ENCODE measurements around the gene MYH11. TPM values are rescaled to one million over a fixed set of nuclear protein-coding genes. Genes with fewer than 3 reads are reported as not detected.

The MYH11 gene
- polyA plus RNA-seq, 1 donor (not counting 4 experiments of a cell fraction or from before 2014, with no cell fraction given) = not detected

GRCh38 chr16:15777533-15778203, 79.2 kb downstream of the MYH11 start:
- Histone ChIP-seq H3K79me2 (ENCODE audit: control insufficient read depth, insufficient read depth, low read length) (no peaks in the 10 kb centered on the region), H3K27me3 (ENCODE audit: control insufficient read depth, extremely low read depth, insufficient read depth, low read length) (peaks cover 5% of the 10 kb centered on the region), H3K4me2 (ENCODE audit: control insufficient read depth, extremely low read depth, insufficient read depth, low read depth, low read length) (no peak overlapping the region), H3K36me3 (ENCODE audit: control insufficient read depth in 2 of 2, extremely low read depth in 1 of 2, insufficient read depth in 2 of 2, low read length in 2 of 2) (no peaks in the 10 kb centered on the region), H3K9me3 (ENCODE audit: control insufficient read depth, low read depth, low read length) (no peaks in the 10 kb centered on the region), H4K20me1 (ENCODE audit: control insufficient read depth, extremely low read depth, insufficient read depth, low read length) (no peaks in the 10 kb centered on the region), H3K4me3 (ENCODE audit: control insufficient read depth in 2 of 3, extremely low read depth in 1 of 3, insufficient read depth in 2 of 3, low read depth in 1 of 3, low read length in 3 of 3) (no peak overlapping the region), H3K9me1 (ENCODE audit: control insufficient read depth, extremely low read depth, insufficient read depth, low read length) (no peaks in the 10 kb centered on the region), H3K4me1 (ENCODE audit: control insufficient read depth, extremely low read depth, insufficient read depth, low read length) (no peaks in the 10 kb centered on the region), H3K27ac (ENCODE audit: control insufficient read depth, insufficient read depth, low read length) (no peak overlapping the region), H3K9ac (ENCODE audit: control insufficient read depth, extremely low read depth, insufficient read depth, low read length) (no peak overlapping the region), H2AFZ (ENCODE audit: control insufficient read depth, low read length) (no peak overlapping the region)
- FAIRE-seq (no peak), DNase-seq (ENCODE audit: low read depth, low spot score) (no peak)
- dilution Hi-C loops (cut with MboI; ENCODE audit: extremely low pct_ligation_motif_present, low sequenced_read_pairs) = no loop called here
- no peak for TF ChIP-seq EZH2 (IDR thresholded peaks at IDR 0.05; ENCODE audit: low read length)
- TF ChIP-seq, protein P1, sequence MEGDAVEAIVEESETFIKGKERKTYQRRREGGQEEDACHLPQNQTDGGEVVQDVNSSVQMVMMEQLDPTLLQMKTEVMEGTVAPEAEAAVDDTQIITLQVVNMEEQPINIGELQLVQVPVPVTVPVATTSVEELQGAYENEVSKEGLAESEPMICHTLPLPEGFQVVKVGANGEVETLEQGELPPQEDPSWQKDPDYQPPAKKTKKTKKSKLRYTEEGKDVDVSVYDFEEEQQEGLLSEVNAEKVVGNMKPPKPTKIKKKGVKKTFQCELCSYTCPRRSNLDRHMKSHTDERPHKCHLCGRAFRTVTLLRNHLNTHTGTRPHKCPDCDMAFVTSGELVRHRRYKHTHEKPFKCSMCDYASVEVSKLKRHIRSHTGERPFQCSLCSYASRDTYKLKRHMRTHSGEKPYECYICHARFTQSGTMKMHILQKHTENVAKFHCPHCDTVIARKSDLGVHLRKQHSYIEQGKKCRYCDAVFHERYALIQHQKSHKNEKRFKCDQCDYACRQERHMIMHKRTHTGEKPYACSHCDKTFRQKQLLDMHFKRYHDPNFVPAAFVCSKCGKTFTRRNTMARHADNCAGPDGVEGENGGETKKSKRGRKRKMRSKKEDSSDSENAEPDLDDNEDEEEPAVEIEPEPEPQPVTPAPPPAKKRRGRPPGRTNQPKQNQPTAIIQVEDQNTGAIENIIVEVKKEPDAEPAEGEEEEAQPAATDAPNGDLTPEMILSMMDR (optimal IDR thresholded peaks at IDR 0.05 in 1 of 3, IDR thresholded peaks at IDR 0.05 in 1 of 3, conservative IDR thresholded peaks at IDR 0.05 in 1 of 3; ENCODE audit: extremely low read depth in 1 of 3, insufficient read depth in 2 of 3, low read length in 3 of 3) = peak; percentile 38 to 54 (median 39)

DNA sequence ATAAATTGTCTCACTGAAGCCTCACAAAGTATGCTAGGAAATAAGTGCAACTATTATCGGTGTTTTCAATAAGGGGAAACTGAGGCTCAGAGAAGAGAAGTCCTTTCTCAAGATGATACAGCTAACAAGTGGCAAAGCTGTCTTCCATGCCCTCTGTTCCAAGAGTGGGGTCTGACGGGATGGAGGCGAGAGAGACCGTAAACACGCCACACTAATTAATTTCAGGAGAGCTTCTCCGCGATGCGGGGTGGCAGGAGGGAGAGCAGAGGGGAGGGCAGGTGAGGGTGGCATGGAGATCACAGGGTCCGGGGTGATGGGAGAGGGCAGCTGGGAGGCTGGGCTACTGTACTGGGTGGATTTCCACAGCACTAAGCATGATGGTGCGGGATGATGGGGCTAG, 80.3 kb downstream of the MYH11 start:
- H3K36me3 ChIP-seq (ENCODE audit: control insufficient read depth in 2 of 2, extremely low read depth in 1 of 2, insufficient read depth in 2 of 2, low read length in 2 of 2) = no peaks in the 10 kb centered on the region
- no peaks in the 10 kb centered on the region for H3K9me1 ChIP-seq (ENCODE audit: control insufficient read depth, extremely low read depth, insufficient read depth, low read length)
- TF ChIP-seq, protein P1 (optimal IDR thresholded peaks at IDR 0.05 in 1 of 3, IDR thresholded peaks at IDR 0.05 in 1 of 3, conservative IDR thresholded peaks at IDR 0.05 in 1 of 3; ENCODE audit: extremely low read depth in 1 of 3, insufficient read depth in 2 of 3, low read length in 3 of 3) = no peak
- no peak for TF ChIP-seq EZH2 (IDR thresholded peaks at IDR 0.05; ENCODE audit: low read length)
- no peak overlapping the region for H2AFZ ChIP-seq (ENCODE audit: control insufficient read depth, low read length)
- H3K79me2 ChIP-seq (ENCODE audit: control insufficient read depth, insufficient read depth, low read length) = no peaks in the 10 kb centered on the region
- no peaks in the 10 kb centered on the region for H3K9me3 ChIP-seq (ENCODE audit: control insufficient read depth, low read depth, low read length)
- H3K4me1 ChIP-seq (ENCODE audit: control insufficient read depth, extremely low read depth, insufficient read depth, low read length) = no peaks in the 10 kb centered on the region
- dilution Hi-C loops (cut with MboI; ENCODE audit: extremely low pct_ligation_motif_present, low sequenced_read_pairs) = no loop called here
- no peak overlapping the region for H3K27ac ChIP-seq (ENCODE audit: control insufficient read depth, insufficient read depth, low read length)
- FAIRE-seq = no peak
- peaks cover 5% of the 10 kb centered on the region for H3K27me3 ChIP-seq (ENCODE audit: control insufficient read depth, extremely low read depth, insufficient read depth, low read length)
- H3K9ac ChIP-seq (ENCODE audit: control insufficient read depth, extremely low read depth, insufficient read depth, low read length) = no peak overlapping the region
- H3K4me3 ChIP-seq (ENCODE audit: control insufficient read depth in 2 of 3, extremely low read depth in 1 of 3, insufficient read depth in 2 of 3, low read depth in 1 of 3, low read length in 3 of 3) = no peak overlapping the region
- DNase-seq (ENCODE audit: low read depth, low spot score) = no peak
- no peak overlapping the region for H3K4me2 ChIP-seq (ENCODE audit: control insufficient read depth, extremely low read depth, insufficient read depth, low read depth, low read length)
- H4K20me1 ChIP-seq (ENCODE audit: control insufficient read depth, extremely low read depth, insufficient read depth, low read length) = no peaks in the 10 kb centered on the region
